GM12865 (cell line): ENCODE measurements around the gene COL26A1.

ENCODE experiments used
- DNase-seq: peaks from one replicate; pipeline ENCODE4 v3.0.0; 2010; ENCODE audit warnings: low read depth
- H3K4me3 ChIP-seq: 2 replicates; pipeline ENCODE4 v1.5.1; 2011; ENCODE audit warnings: mild to moderate bottlenecking, low read depth, low read length, control low read depth
- CTCF ChIP-seq: IDR thresholded peaks from 2 replicates; pipeline ENCODE4 v1.5.1; 2011; ENCODE audit warnings: low read length, control low read depth, low read depth, inconsistent platforms; ENCODE audit not compliant: insufficient read depth; ENCODE audit errors: missing control alignments

The COL26A1 gene

DNA sequence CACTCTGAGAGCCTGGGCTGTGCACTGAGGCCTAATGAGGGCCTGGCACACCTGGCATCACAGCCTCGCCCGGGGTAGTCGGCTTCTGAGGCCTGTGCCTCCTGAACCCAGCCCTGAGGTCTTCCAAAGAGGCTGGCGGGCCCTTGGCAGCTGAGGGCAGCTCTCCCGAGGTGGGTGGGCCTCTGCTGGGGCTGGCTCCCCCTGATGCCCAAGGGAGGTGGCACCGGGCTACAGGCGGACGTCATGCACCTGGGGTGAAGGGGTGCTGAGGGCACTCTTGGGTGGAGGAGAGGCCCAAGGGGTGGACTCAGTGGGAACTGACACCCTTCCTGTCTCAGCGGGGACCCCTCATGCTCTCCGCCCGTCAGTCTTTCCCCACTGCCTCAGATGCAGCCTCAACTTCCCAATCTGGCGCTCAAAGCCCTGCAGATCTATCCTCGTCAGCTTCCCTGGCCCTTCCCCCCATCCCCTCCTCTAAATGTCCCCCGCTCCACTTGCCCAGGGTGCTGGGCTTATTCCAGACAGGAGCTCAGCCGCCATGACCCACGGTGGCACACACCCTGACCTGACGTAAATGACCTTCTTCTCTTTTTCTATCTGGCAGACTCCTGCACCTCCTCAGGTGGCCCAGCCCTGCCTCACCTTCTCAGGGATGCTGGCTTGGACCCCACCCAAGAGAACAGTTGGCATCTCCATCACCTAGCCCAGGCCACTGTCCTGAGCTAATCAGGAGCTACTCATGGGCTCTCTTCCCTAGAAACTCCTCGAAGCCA lies 228.2 kb downstream of the COL26A1 start:
- TF ChIP-seq CTCF, result no peak
- DNase-seq, result no peak
- no peak overlapping the region for H3K4me3 ChIP-seq

- DNase-seq, result no peak
- H3K4me3 ChIP-seq, result no peak overlapping the region
- no peak for TF ChIP-seq CTCF
Measured at GRCh38 chr7:101591504-101591903, 228.8 kb downstream of the COL26A1 start.

- H3K4me3 ChIP-seq, result no peak overlapping the region
- no peak for TF ChIP-seq CTCF
- DNase-seq, result no peak
Measured at GRCh38 chr7:101593556-101593955, 230.9 kb downstream of the COL26A1 start.

GRCh38 chr7:101594790-101595189 lies 232.1 kb downstream of the COL26A1 start:
- no peak for TF ChIP-seq CTCF
- no peak overlapping the region for H3K4me3 ChIP-seq
- DNase-seq, result no peak

DNA sequence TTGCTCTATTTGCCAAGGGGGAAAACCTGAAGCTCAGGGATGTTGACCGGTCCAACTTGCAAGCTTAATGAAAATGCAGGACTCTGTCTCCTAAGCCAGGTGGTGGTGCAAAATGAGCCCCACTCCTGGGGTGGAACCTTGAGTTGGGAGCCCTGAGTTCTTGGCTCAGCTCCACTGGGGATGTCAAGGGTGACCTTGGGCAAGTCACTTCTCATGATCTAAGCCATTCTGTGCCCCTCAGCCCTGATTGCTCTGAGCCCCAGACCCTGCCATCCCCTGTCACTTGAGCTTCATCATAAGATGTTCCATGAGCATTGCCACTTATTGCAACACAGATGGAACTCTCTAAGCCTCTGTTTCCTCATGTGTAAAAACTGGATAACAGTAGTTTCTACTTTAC lies 232.6 kb downstream of the COL26A1 start:
- no peak for DNase-seq
- no peak overlapping the region for H3K4me3 ChIP-seq
- TF ChIP-seq CTCF, result no peak

DNA sequence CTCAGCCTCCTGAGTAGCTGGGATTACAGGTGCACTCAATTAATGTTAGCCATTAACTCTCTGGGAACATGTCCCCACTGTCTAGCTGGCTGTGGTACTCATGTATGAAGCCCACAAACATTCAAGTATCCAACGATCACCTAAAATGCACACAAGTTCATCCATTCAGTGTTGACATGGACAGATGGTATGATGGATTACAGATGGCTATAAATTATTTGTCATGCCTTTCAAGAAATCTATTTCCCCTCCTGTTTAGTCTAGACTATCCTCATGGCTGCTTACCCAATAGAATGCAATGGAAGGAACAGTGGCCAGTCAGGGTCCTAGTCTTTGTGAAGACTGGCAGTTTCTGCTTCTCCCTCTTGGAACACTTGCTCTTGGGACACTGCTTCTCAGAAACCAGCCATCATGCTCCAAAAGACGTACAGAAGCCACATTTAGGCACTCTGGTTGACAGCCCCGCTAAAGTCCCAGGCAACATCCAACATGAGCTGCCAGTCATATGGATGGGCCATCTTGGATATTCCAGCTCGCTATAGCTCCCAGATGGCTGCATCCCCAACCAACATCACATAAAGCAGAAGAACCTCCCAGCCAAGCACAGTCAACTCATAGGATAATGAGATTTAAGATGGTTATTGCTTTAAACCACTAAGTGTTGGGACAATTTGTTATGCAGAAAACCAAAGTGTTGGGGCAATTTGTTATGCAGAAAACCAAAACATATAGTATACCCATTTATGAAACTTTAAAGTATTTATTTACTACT lies 233.3 kb downstream of the COL26A1 start:
- no peak overlapping the region for H3K4me3 ChIP-seq
- TF ChIP-seq CTCF, result no peak
- DNase-seq, result no peak
